Measurements from ENCODE around the gene MYO15A.

Gene MYO15A

GRCh38 chr17:18225642-18226283 is 117.2 kb downstream of the MYO15A start:
- DNase-seq (ENCODE audit: insufficient read length, low spot score) (peak; percentile 73), FAIRE-seq (no peak)
- peak; percentile 70 for TF ChIP-seq POLR2A (IDR thresholded peaks at IDR 0.05; ENCODE audit: low read depth, low read length)

- TF ChIP-seq POLR2A (IDR thresholded peaks at IDR 0.05; ENCODE audit: low read depth, low read length) = no peak
- DNase-seq (ENCODE audit: insufficient read length, low spot score) = no peak
- FAIRE-seq = no peak
Measured at GRCh38 chr17:18226284-18226945, 117.9 kb downstream of the MYO15A start.

DNA sequence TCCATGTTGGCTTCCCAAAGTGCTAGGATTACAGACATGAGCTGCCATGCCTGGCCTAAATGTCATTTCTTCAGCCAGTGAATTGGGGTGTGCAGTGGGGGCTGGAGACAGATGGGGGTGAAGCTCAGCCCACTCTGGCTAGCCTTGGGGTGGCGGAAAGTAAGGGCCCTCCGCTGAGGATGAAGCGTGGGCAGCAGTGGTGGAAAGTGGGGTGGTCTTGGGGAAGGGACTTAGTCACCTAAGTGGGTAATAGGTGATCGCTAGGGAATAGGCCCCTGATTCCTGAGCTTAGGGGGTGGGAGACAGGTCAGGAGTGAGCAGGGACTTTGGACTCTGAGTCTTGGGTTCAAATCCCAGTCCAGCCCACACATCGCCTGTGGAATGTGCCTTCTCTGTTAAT is 119.1 kb downstream of the MYO15A start:
- TF ChIP-seq POLR2A (IDR thresholded peaks at IDR 0.05; ENCODE audit: low read depth, low read length) = no peak
- DNase-seq (ENCODE audit: insufficient read length, low spot score) (no peak), FAIRE-seq (no peak)

DNA sequence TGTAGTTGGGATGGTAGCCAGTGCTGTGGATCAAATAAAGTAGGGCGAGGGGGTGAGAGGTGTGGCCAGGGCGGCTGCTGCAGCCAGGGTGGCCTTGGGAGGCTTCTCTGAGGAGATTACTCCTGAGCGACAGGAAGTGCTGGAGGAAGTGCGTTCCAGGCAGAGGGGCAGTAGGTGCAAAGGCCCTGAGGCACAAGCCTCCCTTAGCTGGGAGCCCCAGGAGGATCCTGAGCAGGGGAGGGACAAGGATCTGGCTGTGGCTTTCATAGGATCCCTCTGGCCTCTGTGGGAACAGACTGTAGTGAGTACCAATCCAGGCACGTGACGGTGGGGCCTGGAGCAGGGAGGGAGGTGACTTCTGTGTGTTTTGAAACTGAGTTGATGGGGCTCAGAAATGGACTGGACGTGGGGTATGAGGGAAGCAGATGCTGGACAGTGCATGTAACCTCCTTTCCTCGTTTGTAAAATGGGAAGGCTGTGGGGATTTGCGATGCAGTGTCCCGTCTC is 119.7 kb downstream of the MYO15A start:
- no peak for DNase-seq (ENCODE audit: insufficient read length, low spot score)
- TF ChIP-seq POLR2A (IDR thresholded peaks at IDR 0.05; ENCODE audit: low read depth, low read length) = no peak
- FAIRE-seq = no peak

GRCh38 chr17:18229254-18229653 is 120.7 kb downstream of the MYO15A start:
- FAIRE-seq = no peak
- no peak for DNase-seq (ENCODE audit: insufficient read length, low spot score)

More at GRCh38 chr17:18229254-18229653, 120.7 kb downstream of the MYO15A start:
- no peak for TF ChIP-seq POLR2A (IDR thresholded peaks at IDR 0.05; ENCODE audit: low read depth, low read length)
